Measurements from ENCODE around the gene TACR3. TPM values are rescaled to one million over a fixed set of nuclear protein-coding genes. Genes with fewer than 3 reads are reported as not detected.

TACR3 gene
- polyA plus RNA-seq, 1 donor from 2014 or later: not detected

GRCh38 chr4:103756741-103757140 lies 37.0 kb upstream of the TACR3 start:
- no peaks in the 10 kb centered on the region for H3K79me2 ChIP-seq (replicated peaks; ENCODE audit: insufficient read depth, low read length)
- TF ChIP-seq EZH2 (IDR thresholded peaks at IDR 0.05; ENCODE audit: borderline replicate concordance, insufficient read depth, low read length, poor library complexity, severe bottlenecking) (no peak), POLR2AphosphoS5 (IDR thresholded peaks at IDR 0.05) (no peak), MXI1 (conservative IDR thresholded peaks at IDR 0.05; ENCODE audit: poor library complexity, severe bottlenecking) (no peak), SMC3 (conservative IDR thresholded peaks at IDR 0.05; ENCODE audit: poor library complexity) (no peak), RAD21 (conservative IDR thresholded peaks at IDR 0.05) (no peak), CTCF (IDR thresholded peaks at IDR 0.05; ENCODE audit: poor library complexity, severe bottlenecking) (no peak), TAF1 (IDR thresholded peaks at IDR 0.05; ENCODE audit: low read depth) (no peak), REST (IDR thresholded peaks at IDR 0.05; ENCODE audit: borderline replicate concordance) (no peak), EP300 (conservative IDR thresholded peaks at IDR 0.05; ENCODE audit: poor library complexity, severe bottlenecking) (no peak)

GRCh38 chr4:103754844-103755243 lies 35.1 kb upstream of the TACR3 start:
- no peaks in the 10 kb centered on the region for H3K9me2 ChIP-seq (ENCODE audit: insufficient read depth, low read length)
- no peaks in the 10 kb centered on the region for H3K9me3 ChIP-seq (ENCODE audit: low read length)
- no peak overlapping the region for H2AFZ ChIP-seq (ENCODE audit: low read depth, low read length)
- H3K9ac ChIP-seq (ENCODE audit: low read length): no peak overlapping the region
- H3K4me2 ChIP-seq (ENCODE audit: low read length): no peak overlapping the region
- H3K36me3 ChIP-seq (ENCODE audit: insufficient read depth, low read length): no peaks in the 10 kb centered on the region
- H3K27ac ChIP-seq (ENCODE audit: low read length): no peak overlapping the region
- no peaks in the 10 kb centered on the region for H3F3A ChIP-seq (ENCODE audit: insufficient read depth, low read length, poor library complexity, severe bottlenecking)
- H3K4me3 ChIP-seq (ENCODE audit: low read length): no peak overlapping the region
- H3K79me2 ChIP-seq (replicated peaks; ENCODE audit: insufficient read depth, low read length): no peaks in the 10 kb centered on the region
- H4K20me1 ChIP-seq (ENCODE audit: insufficient read depth): no peaks in the 10 kb centered on the region
- no peaks in the 10 kb centered on the region for H3K27me3 ChIP-seq (ENCODE audit: insufficient read depth, low read depth, low read length)
- TF ChIP-seq CTCF (IDR thresholded peaks at IDR 0.05; ENCODE audit: poor library complexity, severe bottlenecking) (no peak), EP300 (conservative IDR thresholded peaks at IDR 0.05; ENCODE audit: poor library complexity, severe bottlenecking) (no peak)

More at GRCh38 chr4:103756741-103757140, 37.0 kb upstream of the TACR3 start:
- Histone ChIP-seq H3K9me3 (ENCODE audit: low read length) (no peaks in the 10 kb centered on the region), H3F3A (ENCODE audit: insufficient read depth, low read length, poor library complexity, severe bottlenecking) (no peaks in the 10 kb centered on the region), H2AFZ (ENCODE audit: low read depth, low read length) (no peak overlapping the region), H3K4me2 (ENCODE audit: low read length) (no peak overlapping the region), H3K27ac (ENCODE audit: low read length) (no peak overlapping the region), H4K20me1 (ENCODE audit: insufficient read depth) (no peaks in the 10 kb centered on the region), H3K9me2 (ENCODE audit: insufficient read depth, low read length) (no peaks in the 10 kb centered on the region), H3K27me3 (ENCODE audit: insufficient read depth, low read depth, low read length) (no peaks in the 10 kb centered on the region), H3K36me3 (ENCODE audit: insufficient read depth, low read length) (no peaks in the 10 kb centered on the region), H3K9ac (ENCODE audit: low read length) (no peak overlapping the region), H3K4me3 (ENCODE audit: low read length) (no peak overlapping the region)

All from neural cell (in vitro differentiated cells).